ENCODE measurements around the gene UCHL5.

UCHL5 gene

GRCh38 chr1:193031431-193031830, 27.7 kb downstream of the UCHL5 start:
- no peak for DNase-seq (ENCODE audit: low read depth)
- H3K4me3 ChIP-seq (ENCODE audit: low read depth, low read length), result no peak overlapping the region
- TF ChIP-seq, protein P1, sequence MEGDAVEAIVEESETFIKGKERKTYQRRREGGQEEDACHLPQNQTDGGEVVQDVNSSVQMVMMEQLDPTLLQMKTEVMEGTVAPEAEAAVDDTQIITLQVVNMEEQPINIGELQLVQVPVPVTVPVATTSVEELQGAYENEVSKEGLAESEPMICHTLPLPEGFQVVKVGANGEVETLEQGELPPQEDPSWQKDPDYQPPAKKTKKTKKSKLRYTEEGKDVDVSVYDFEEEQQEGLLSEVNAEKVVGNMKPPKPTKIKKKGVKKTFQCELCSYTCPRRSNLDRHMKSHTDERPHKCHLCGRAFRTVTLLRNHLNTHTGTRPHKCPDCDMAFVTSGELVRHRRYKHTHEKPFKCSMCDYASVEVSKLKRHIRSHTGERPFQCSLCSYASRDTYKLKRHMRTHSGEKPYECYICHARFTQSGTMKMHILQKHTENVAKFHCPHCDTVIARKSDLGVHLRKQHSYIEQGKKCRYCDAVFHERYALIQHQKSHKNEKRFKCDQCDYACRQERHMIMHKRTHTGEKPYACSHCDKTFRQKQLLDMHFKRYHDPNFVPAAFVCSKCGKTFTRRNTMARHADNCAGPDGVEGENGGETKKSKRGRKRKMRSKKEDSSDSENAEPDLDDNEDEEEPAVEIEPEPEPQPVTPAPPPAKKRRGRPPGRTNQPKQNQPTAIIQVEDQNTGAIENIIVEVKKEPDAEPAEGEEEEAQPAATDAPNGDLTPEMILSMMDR (IDR thresholded peaks at IDR 0.05; ENCODE audit: low read depth, low read length, missing control alignments), result no peak

DNA sequence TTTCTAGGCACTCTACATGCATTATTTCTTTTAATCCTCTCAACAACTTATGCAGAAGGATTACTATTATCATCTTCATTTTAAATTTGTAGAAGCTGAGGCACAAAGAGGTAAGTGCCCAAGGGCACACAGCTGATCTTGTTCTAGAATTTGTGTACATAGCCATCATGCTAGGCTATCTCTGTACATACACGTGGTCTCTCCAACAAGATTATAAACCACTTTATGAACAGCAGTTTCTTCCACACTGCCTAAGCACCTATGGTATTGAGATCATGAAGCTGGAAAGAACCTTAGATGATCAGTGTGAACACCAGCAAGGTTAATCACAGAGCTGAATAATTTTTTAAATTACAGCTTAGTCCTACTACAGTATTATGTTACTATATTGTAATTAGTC, 28.9 kb downstream of the UCHL5 start:
- H3K4me3 ChIP-seq (ENCODE audit: low read depth, low read length), result no peak overlapping the region
- no peak for DNase-seq (ENCODE audit: low read depth)
- TF ChIP-seq, protein P1 (IDR thresholded peaks at IDR 0.05; ENCODE audit: low read depth, low read length, missing control alignments), result no peak

DNA sequence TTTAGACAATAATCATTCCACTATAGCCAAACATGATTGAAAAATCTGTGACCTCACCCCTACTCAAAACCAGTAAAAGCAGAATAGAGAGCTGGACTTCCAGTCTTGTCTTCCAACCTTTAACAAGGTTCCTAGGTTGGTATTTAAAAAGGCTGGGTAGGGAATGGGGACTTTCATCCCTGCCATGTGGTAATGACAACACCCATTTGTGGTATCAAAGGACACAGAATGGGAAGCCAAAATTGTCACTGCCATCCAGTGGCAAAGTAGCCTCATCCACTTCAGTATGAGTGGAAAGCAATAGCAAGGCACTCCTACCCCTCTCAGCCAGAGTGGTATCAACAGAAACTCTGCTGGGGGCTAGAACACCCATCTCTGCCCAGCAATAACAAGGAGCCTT, 33.9 kb downstream of the UCHL5 start:
- TF ChIP-seq, protein P1 (IDR thresholded peaks at IDR 0.05; ENCODE audit: low read depth, low read length, missing control alignments), result no peak
- no peak for DNase-seq (ENCODE audit: low read depth)
- H3K4me3 ChIP-seq (ENCODE audit: low read depth, low read length), result no peak overlapping the region

GRCh38 chr1:193019442-193020026, 39.6 kb downstream of the UCHL5 start:
- peak; percentile 5 for DNase-seq (ENCODE audit: low read depth)
- TF ChIP-seq, protein P1 (IDR thresholded peaks at IDR 0.05; ENCODE audit: low read depth, low read length, missing control alignments), result peak; percentile 24
- no peak overlapping the region for H3K4me3 ChIP-seq (ENCODE audit: low read depth, low read length)

GRCh38 chr1:193016788-193017187, 42.4 kb downstream of the UCHL5 start:
- TF ChIP-seq, protein P1 (IDR thresholded peaks at IDR 0.05; ENCODE audit: low read depth, low read length, missing control alignments), result no peak
- no peak for DNase-seq (ENCODE audit: low read depth)
- H3K4me3 ChIP-seq (ENCODE audit: low read depth, low read length), result no peak overlapping the region

DNA sequence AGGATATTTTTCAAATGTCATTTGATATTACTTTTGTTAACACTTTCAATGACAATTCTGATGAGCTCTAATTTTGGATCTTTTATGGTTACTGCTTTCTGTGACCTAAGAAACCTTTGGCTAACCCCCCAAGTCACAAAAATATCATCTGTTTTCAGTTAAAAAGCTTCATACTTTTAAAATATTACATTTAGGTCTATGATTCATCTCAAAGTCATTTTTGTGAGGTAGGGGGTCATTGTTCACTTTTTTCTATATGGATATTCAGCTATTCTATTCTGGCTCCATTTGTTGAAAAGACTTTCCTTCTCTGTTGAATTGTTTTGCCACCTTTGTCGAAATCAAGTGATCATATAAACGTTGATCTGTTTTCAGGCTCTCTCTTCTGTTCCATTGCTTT, 44.8 kb downstream of the UCHL5 start:
- TF ChIP-seq, protein P1 (IDR thresholded peaks at IDR 0.05; ENCODE audit: low read depth, low read length, missing control alignments), result no peak
- no peak overlapping the region for H3K4me3 ChIP-seq (ENCODE audit: low read depth, low read length)
- no peak for DNase-seq (ENCODE audit: low read depth)

GRCh38 chr1:193013707-193014106, 45.5 kb downstream of the UCHL5 start:
- TF ChIP-seq, protein P1 (IDR thresholded peaks at IDR 0.05; ENCODE audit: low read depth, low read length, missing control alignments), result no peak
- DNase-seq (ENCODE audit: low read depth), result no peak
- H3K4me3 ChIP-seq (ENCODE audit: low read depth, low read length), result no peak overlapping the region
